Mononuclear cell (primary cell): ENCODE measurements around the gene IL25. TPM values are rescaled to one million over a fixed set of nuclear protein-coding genes. Genes with fewer than 3 reads are reported as not detected.
"Not testable (repeated sequence)": the region's sequence is repeated elsewhere in the genome, so short reads cannot be mapped to it uniquely, and the experiment has no call there.

ENCODE experiments used
- H3K27me3 ChIP-seq: 2 replicates; pipeline ENCODE4 v1.6.0; 2011; ENCODE audit warnings: low read length, control low read depth; ENCODE audit not compliant: insufficient read depth
- H3K4me1 ChIP-seq: 2 replicates; pipeline ENCODE4 v1.5.1; 2011; ENCODE audit warnings: mild to moderate bottlenecking, low read length, control low read depth; ENCODE audit not compliant: insufficient read depth
- H3K4me3 ChIP-seq: 2 replicates; pipeline ENCODE4 v1.5.1; 2011; ENCODE audit warnings: mild to moderate bottlenecking, low read length, moderate library complexity
- H3K9me3 ChIP-seq: 2 replicates; pipeline ENCODE4 v1.5.1; 2011; ENCODE audit warnings: low read depth, mild to moderate bottlenecking, control low read depth, low read length
- total RNA-seq: library from RNA; depleted of rRNA; stranded (reverse); fragments of >200 nt; gene quantifications from one replicate; pipeline ENCODE4 v1.2.3, GENCODE V29; 2012

The IL25 gene
- total RNA-seq, 1 donor, result not detected

- Histone ChIP-seq H3K4me1 (no peaks in the 10 kb centered on the region), H3K27me3 (no peaks in the 10 kb centered on the region), H3K9me3 (no peaks in the 10 kb centered on the region), H3K4me3 (no peak overlapping the region)
These were observed 5.3 kb downstream of the IL25 start for GRCh38 chr14:23377573-23378563.

DNA sequence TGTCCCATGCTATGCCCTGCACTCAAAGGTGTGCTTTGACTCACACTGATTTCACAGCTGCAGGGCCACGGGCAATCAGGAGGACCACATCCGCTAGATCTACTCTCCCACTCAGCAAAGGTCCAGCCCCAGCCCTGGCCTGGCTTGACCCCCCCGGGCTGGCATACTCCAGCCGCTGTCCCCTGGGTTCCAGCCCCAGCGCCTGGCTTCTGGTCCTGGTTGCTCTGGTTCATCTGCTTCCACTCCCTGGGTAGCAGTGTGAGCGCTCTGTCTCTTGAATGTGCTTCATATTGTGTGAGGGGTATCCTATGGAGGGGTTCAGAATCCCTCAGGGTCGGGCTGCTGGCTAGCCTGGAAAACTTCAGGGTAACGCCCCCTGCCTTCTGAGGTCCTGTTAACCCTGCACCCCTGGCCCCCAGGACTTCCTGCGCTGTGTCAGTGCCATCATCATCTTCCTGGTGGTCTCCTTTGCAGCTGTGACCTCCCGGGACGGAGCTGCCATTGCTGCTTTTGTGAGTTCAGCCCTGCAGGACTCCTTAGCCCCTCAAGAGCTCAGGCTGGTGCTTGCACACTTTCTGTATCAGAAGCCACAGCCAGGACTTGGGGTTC, 6.1 kb downstream of the IL25 start:
- Histone ChIP-seq H3K27me3 (no peaks in the 10 kb centered on the region), H3K4me1 (no peaks in the 10 kb centered on the region), H3K9me3 (no peaks in the 10 kb centered on the region), H3K4me3 (no peak overlapping the region)

GRCh38 chr14:23379366-23380196, 7.0 kb downstream of the IL25 start:
- Histone ChIP-seq H3K27me3 (no peaks in the 10 kb centered on the region), H3K9me3 (no peaks in the 10 kb centered on the region), H3K4me1 (no peaks in the 10 kb centered on the region), H3K4me3 (no peak overlapping the region)

- Histone ChIP-seq H3K4me1 (no peaks in the 10 kb centered on the region), H3K4me3 (no peak overlapping the region), H3K9me3 (no peaks in the 10 kb centered on the region), H3K27me3 (no peaks in the 10 kb centered on the region)
These were observed 7.7 kb downstream of the IL25 start for GRCh38 chr14:23380197-23380914.

GRCh38 chr14:23380976-23381375, 8.4 kb downstream of the IL25 start:
- no peaks in the 10 kb centered on the region for H3K9me3 ChIP-seq
- no peak overlapping the region for H3K4me3 ChIP-seq
- no peaks in the 10 kb centered on the region for H3K4me1 ChIP-seq
- no peaks in the 10 kb centered on the region for H3K27me3 ChIP-seq

DNA sequence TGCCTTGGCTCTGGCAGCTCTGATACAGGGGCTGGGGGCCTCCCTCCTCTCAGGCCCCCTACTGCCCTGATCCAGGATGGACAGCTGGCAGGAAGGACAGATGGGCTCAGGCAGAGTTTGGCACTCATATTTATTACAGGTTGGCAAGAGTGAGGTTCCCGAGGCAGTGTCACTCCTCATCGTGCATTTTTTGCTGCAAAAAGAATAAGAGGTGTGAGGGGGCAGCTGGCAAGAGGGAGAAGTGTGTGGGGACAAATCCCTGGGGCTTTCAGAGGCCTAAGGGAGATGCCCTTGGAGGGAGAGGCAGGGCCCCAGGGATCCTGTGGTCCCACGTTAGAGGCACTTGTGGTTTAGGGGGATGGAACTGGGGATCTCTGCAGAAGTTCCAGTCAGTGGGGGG, 9.3 kb downstream of the IL25 start:
- H3K9me3 ChIP-seq, result no peaks in the 10 kb centered on the region
- no peaks in the 10 kb centered on the region for H3K27me3 ChIP-seq
- H3K4me3 ChIP-seq, result no peak overlapping the region
- H3K4me1 ChIP-seq, result no peaks in the 10 kb centered on the region

GRCh38 chr14:23382276-23382675, 9.7 kb downstream of the IL25 start:
- Histone ChIP-seq H3K4me1 (no peaks in the 10 kb centered on the region), H3K9me3 (no peaks in the 10 kb centered on the region), H3K4me3 (no peak overlapping the region), H3K27me3 (no peaks in the 10 kb centered on the region)

DNA sequence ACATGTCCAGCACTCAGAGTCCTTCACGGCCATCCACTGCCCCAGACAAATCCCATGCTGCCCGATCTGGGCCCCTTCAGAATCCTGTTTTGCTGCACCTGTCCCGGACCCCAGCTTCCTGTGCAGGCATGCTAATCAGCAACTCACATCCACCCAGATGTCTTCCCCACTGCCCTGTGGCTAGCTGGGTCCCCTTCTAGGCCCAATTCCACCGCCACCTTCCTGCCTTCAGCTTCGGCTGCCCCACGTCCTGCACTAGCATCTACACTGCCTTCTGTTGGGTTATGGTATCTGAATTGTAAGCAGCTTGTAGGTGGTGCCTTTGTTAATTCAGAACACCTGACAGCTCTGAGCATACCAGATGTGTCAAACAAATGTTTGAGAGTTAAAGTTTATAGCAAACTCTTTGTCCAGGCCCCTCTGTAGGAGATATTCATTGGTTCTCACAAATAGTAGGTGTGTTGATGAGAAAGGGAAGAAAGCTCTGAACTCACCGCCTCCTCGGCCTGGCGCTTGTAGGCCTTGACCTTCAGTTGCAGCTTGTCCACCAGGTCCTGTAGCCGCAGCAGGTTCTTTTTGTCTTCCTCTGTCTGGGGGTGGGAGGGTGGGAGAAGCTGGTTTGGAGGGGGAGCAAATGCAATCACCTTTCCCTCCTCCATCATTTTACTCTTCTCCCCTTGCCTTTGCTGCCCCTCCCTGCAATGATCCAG, 10.3 kb downstream of the IL25 start:
- no peaks in the 10 kb centered on the region for H3K27me3 ChIP-seq
- H3K4me1 ChIP-seq, result no peaks in the 10 kb centered on the region
- H3K9me3 ChIP-seq, result no peaks in the 10 kb centered on the region
- no peak overlapping the region for H3K4me3 ChIP-seq

GRCh38 chr14:23384364-23385080, 11.9 kb downstream of the IL25 start:
- Histone ChIP-seq H3K4me1 (no peaks in the 10 kb centered on the region), H3K4me3 (no peak overlapping the region), H3K27me3 (no peaks in the 10 kb centered on the region), H3K9me3 (no peaks in the 10 kb centered on the region)

- Histone ChIP-seq H3K27me3 (no peaks in the 10 kb centered on the region), H3K9me3 (no peaks in the 10 kb centered on the region), H3K4me3 (no peak overlapping the region), H3K4me1 (no peaks in the 10 kb centered on the region)
These were observed 12.6 kb downstream of the IL25 start for GRCh38 chr14:23385244-23385641.

- Histone ChIP-seq H3K4me1 (no peaks in the 10 kb centered on the region), H3K27me3 (no peaks in the 10 kb centered on the region), H3K4me3 (no peak overlapping the region), H3K9me3 (no peaks in the 10 kb centered on the region)
These were observed 13.1 kb downstream of the IL25 start for GRCh38 chr14:23385642-23386265.

GRCh38 chr14:23386266-23386657, 13.7 kb downstream of the IL25 start:
- H3K9me3 ChIP-seq, H3K4me1 ChIP-seq, H3K27me3 ChIP-seq, H3K4me3 ChIP-seq: not testable (repeated sequence)

DNA sequence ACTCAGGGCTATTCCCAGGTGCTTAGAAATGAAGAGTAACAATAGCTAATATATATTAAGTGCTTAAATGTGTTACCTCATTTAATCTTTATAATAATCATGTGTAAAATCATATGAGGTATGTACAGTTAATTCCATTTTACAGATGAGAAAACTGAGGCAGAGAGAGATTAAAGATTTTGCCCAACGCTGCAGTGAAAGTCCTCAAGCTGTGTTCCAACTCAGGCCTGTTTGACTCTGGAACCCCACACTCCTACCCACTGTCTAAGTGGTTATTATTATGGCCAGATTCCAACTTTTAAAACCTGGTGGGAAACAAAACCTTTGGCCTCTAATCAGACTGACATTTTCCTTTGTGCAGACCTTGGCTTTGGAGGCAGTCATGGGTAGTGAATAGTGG, 14.4 kb downstream of the IL25 start:
- Histone ChIP-seq H3K4me1 (no peaks in the 10 kb centered on the region), H3K4me3 (no peak overlapping the region), H3K9me3 (no peaks in the 10 kb centered on the region), H3K27me3 (no peaks in the 10 kb centered on the region)
